ENCODE data around the gene BOLA2B. TPM values are rescaled to one million over a fixed set of nuclear protein-coding genes. Genes with fewer than 3 reads are reported as not detected.
"Not testable (repeated sequence)": the region's sequence is repeated elsewhere in the genome, so short reads cannot be mapped to it uniquely, and the experiment has no call there.

The BOLA2B gene
- total RNA-seq, 1 experiment from 2014 or later = 257 TPM

GRCh38 chr16:30184096-30184890 lies 9.2 kb downstream of the BOLA2B start:
- no peak for DNase-seq (ENCODE audit: low read depth)

- peak; percentile 59 for DNase-seq (ENCODE audit: low read depth)
Observed at GRCh38 chr16:30183233-30184095, 10.0 kb downstream of the BOLA2B start, which contains the start of gene CORO1A. CORO1A (plus strand) TSS chr16:30183602; CDS start chr16:30185210, 1,608 bp downstream.

- DNase-seq (ENCODE audit: low read depth) = no peak
Observed at GRCh38 chr16:30180741-30181140, 12.7 kb downstream of the BOLA2B start.

GRCh38 chr16:30179931-30180330 lies 13.5 kb downstream of the BOLA2B start:
- no peak for DNase-seq (ENCODE audit: low read depth)

- DNase-seq (ENCODE audit: low read depth) = no peak
Observed at GRCh38 chr16:30179195-30179594, 14.3 kb downstream of the BOLA2B start.

- not testable (repeated sequence) for DNase-seq (ENCODE audit: low read depth)
Observed at GRCh38 chr16:30176876-30177275, 16.6 kb downstream of the BOLA2B start.

- no peak for DNase-seq (ENCODE audit: low read depth)
Observed at GRCh38 chr16:30173054-30173453, 20.4 kb downstream of the BOLA2B start.

- not testable (repeated sequence) for DNase-seq (ENCODE audit: low read depth)
Observed at GRCh38 chr16:30170145-30170544, 23.3 kb downstream of the BOLA2B start.

- not testable (repeated sequence) for DNase-seq (ENCODE audit: low read depth)
Observed at GRCh38 chr16:30169416-30169815, 24.1 kb downstream of the BOLA2B start.

GRCh38 chr16:30168746-30169145 lies 24.7 kb downstream of the BOLA2B start:
- not testable (repeated sequence) for DNase-seq (ENCODE audit: low read depth)

GRCh38 chr16:30166202-30166902 lies 27.1 kb downstream of the BOLA2B start:
- no peak for DNase-seq (ENCODE audit: low read depth)

GRCh38 chr16:30163538-30163937 lies 29.9 kb downstream of the BOLA2B start:
- no peak for DNase-seq (ENCODE audit: low read depth)

- no peak for DNase-seq (ENCODE audit: low read depth)
Observed at GRCh38 chr16:30157214-30157613, 36.3 kb downstream of the BOLA2B start.

GRCh38 chr16:30155188-30155587 lies 38.3 kb downstream of the BOLA2B start:
- DNase-seq (ENCODE audit: low read depth) = no peak

- no peak for DNase-seq (ENCODE audit: low read depth)
Observed at GRCh38 chr16:30152517-30152916, 40.9 kb downstream of the BOLA2B start.

- no peak for DNase-seq (ENCODE audit: low read depth)
Observed at GRCh38 chr16:30151091-30151490, 42.4 kb downstream of the BOLA2B start.

GRCh38 chr16:30149250-30149930 lies 44.1 kb downstream of the BOLA2B start:
- no peak for DNase-seq (ENCODE audit: low read depth)

- DNase-seq (ENCODE audit: low read depth) = no peak
Observed at GRCh38 chr16:30147843-30148510, 45.5 kb downstream of the BOLA2B start.

- DNase-seq (ENCODE audit: low read depth) = no peak
Observed at GRCh38 chr16:30145657-30146056, 47.8 kb downstream of the BOLA2B start.

- no peak for DNase-seq (ENCODE audit: low read depth)
Observed at GRCh38 chr16:30144917-30145316, 48.5 kb downstream of the BOLA2B start.

- no peak for DNase-seq (ENCODE audit: low read depth)
Observed at GRCh38 chr16:30144017-30144416, 49.4 kb downstream of the BOLA2B start.
